ENCODE measurements around the gene NRG2. TPM values are rescaled to one million over a fixed set of nuclear protein-coding genes. Genes with fewer than 3 reads are reported as not detected.

The NRG2 gene
- total RNA-seq, 4 donors from 2014 or later, result 0.66 to 4.9 (median 2.5) TPM

GRCh38 chr5:139904816-139905661 lies 138.1 kb downstream of the NRG2 start:
- H3K4me1 ChIP-seq, result peaks cover 14 to 49% (median 15%) of the 10 kb centered on the region in 3 donors
- H3K27ac ChIP-seq, result peak overlapping the region in 3 of 4 donors; percentile 33 to 43 (median 34)
- H3K27me3 ChIP-seq, result peaks cover 0 to 50% (median 0%) of the 10 kb centered on the region in 4 donors
- no peaks in the 10 kb centered on the region for H3K9me3 ChIP-seq
- TF ChIP-seq CTCF (IDR thresholded peaks at IDR 0.05), result no peak
- TF ChIP-seq POLR2A (IDR thresholded peaks at IDR 0.05), result no peak
- H3K36me3 ChIP-seq, result no peaks in the 10 kb centered on the region
- no peak for DNase-seq
- intact Hi-C loops (cut with DNase I), result no loop called here
- WGBS, 2 donors, result 24 to 27% methylated on average over 3 to 7 of the region's 22 CpGs
- peak overlapping the region; percentile 40 to 72 (median 53) for H3K4me3 ChIP-seq

GRCh38 chr5:139904566-139904815 lies 138.6 kb downstream of the NRG2 start:
- Histone ChIP-seq H3K36me3 (no peaks in the 10 kb centered on the region), H3K27ac (peak overlapping the region in 3 of 4 donors; percentile 33 to 43 (median 34)), H3K4me3 (peak overlapping the region; percentile 40 to 72 (median 53)), H3K27me3 (peaks cover 0 to 50% (median 0%) of the 10 kb centered on the region in 4 donors), H3K9me3 (no peaks in the 10 kb centered on the region), H3K4me1 (peaks cover 14 to 44% (median 15%) of the 10 kb centered on the region in 3 donors)
- intact Hi-C loops (cut with DNase I), result no loop called here
- no peak for DNase-seq
- WGBS, 2 donors, result 0 to 20% methylated on average over 1 of the region's 17 CpGs
- TF ChIP-seq CTCF (IDR thresholded peaks at IDR 0.05), result no peak
- no peak for TF ChIP-seq POLR2A (IDR thresholded peaks at IDR 0.05)

DNA sequence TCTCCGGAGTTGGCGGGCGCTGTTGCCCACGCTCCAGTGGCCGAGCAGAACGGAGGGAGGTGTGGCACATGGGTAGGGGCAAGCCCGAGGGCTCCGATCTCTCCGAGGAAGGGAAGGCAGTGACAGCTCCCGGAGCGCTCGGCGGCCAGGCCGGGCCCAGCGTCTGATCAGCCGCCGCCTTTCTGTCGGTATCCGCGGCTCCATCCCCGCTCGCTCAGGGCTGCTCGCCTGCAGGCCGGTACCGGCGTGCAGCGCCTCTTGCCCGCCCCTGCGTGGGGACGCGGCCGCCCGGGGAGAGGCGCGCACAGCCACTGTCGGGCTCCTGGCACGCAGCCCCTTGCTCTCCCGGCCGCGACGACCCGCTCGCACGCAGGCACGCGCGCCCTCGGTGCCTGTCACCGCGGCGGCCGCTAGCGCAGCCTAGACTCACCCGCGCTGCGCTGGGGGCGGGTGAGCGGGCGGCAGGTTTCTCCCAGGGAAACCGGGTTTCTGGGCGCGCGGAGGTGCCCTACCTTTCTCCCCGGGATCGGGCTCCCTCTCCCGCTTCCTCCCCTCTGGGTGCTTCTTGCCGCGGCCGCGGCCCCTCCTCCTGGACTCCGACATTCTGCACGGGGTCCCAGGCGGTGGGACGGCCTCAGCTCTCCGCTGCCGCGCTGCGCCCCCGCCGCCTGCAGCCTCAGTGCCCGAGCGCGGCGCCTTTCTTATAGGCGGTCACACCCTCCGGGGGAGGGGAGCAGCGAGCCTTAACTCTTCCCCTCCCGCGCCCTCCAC lies 139.1 kb downstream of the NRG2 start:
- intact Hi-C loops (cut with DNase I), result no loop called here
- 0% methylated on average over 3 to 4 of the region's 89 CpGs for WGBS, 2 donors

DNA sequence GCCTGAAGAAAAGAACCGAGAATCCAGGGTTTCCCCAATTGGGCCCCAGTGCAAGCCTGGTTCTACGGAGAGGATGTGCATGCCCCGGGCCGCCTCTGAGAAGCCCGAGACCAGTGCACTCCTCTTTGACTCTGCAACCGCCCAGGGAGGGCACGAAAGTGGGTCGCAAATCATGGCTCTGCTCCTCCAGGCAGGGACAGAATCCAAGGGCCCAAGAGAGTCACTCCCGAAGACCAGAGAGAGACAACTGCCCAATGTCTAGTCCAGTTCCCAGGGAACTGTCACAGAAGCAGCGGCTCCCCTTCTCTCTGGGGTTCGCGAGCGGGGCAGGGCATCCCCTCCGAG lies 139.7 kb downstream of the NRG2 start:
- peaks cover 14 to 36% (median 15%) of the 10 kb centered on the region in 3 donors for H3K4me1 ChIP-seq
- DNase-seq, result no peak
- no peak for TF ChIP-seq CTCF (IDR thresholded peaks at IDR 0.05)
- TF ChIP-seq POLR2A (IDR thresholded peaks at IDR 0.05), result no peak
- no peaks in the 10 kb centered on the region for H3K36me3 ChIP-seq
- H3K27me3 ChIP-seq, result peaks cover 0 to 50% (median 0%) of the 10 kb centered on the region in 4 donors
- peak overlapping the region; percentile 40 to 72 (median 53) for H3K4me3 ChIP-seq
- H3K27ac ChIP-seq, result no peak overlapping the region
- intact Hi-C loops (cut with DNase I), result no loop called here
- H3K9me3 ChIP-seq, result no peaks in the 10 kb centered on the region
- 0 to 28% methylated on average over 1 to 5 of the region's 14 CpGs for WGBS, 2 donors

More for the DNA sequence above, 139.1 kb downstream of the NRG2 start:
- H3K9me3 ChIP-seq, result no peaks in the 10 kb centered on the region
- H3K4me3 ChIP-seq, result peak overlapping the region; percentile 40 to 72 (median 53)
- TF ChIP-seq CTCF (IDR thresholded peaks at IDR 0.05) (no peak), POLR2A (IDR thresholded peaks at IDR 0.05) (peak in 1 of 4 donors; percentile 45)
- no peak for DNase-seq
- no peaks in the 10 kb centered on the region for H3K36me3 ChIP-seq
- peaks cover 0 to 50% (median 0%) of the 10 kb centered on the region in 4 donors for H3K27me3 ChIP-seq
- H3K27ac ChIP-seq, result peak overlapping the region in 3 of 4 donors; percentile 33 to 43 (median 34)
- H3K4me1 ChIP-seq, result peaks cover 14 to 40% (median 15%) of the 10 kb centered on the region in 3 donors

GRCh38 chr5:139901986-139902385 lies 141.1 kb downstream of the NRG2 start:
- intact Hi-C loops (cut with DNase I), result no loop called here
- H3K4me1 ChIP-seq, result peaks cover 14 to 41% (median 15%) of the 10 kb centered on the region in 3 donors
- whole genome bisulfite sequencing, 2 donors, result 17% methylated on average over 1 of the region's 3 CpGs; no CpG with 5 or more reads in 1 of the 2 donors
- DNase-seq, result no peak
- H3K36me3 ChIP-seq, result no peaks in the 10 kb centered on the region
- H3K9me3 ChIP-seq, result no peaks in the 10 kb centered on the region
- no peak overlapping the region for H3K27ac ChIP-seq
- TF ChIP-seq CTCF (IDR thresholded peaks at IDR 0.05) (no peak), POLR2A (IDR thresholded peaks at IDR 0.05) (no peak)
- H3K4me3 ChIP-seq, result no peak overlapping the region
- peaks cover 0 to 50% (median 0%) of the 10 kb centered on the region in 4 donors for H3K27me3 ChIP-seq

Data from esophagus squamous epithelium (tissue), 5 donors.